ENCODE measurements around the gene RUBCNL.

GRCh38 chr13:46332772-46333171 lies 54.3 kb downstream of the RUBCNL start:
- TF ChIP-seq TAF1 (IDR thresholded peaks at IDR 0.05; ENCODE audit: low read depth, low read length) (no peak), POLR2A (IDR thresholded peaks at IDR 0.05; ENCODE audit: low read depth, low read length) (no peak), POLR2AphosphoS5 (IDR thresholded peaks at IDR 0.05; ENCODE audit: low read depth, low read length) (no peak), SPI1 (IDR thresholded peaks at IDR 0.05; ENCODE audit: low read depth, low read length) (no peak)

Data from GM12891 (cell line).